Liver (tissue), 9 donors: Measurements from ENCODE around the gene CRADD. TPM values are rescaled to one million over a fixed set of nuclear protein-coding genes. Genes with fewer than 3 reads are reported as not detected.

ENCODE experiments used
- DNase-seq: peaks from one replicate; pipeline ENCODE4 v3.0.0-alpha.2; 2017; ENCODE audit warnings: low spot score
- H3K27ac ChIP-seq, 2 donors: one replicate each; pipeline ENCODE4 v1.7.0; 2013; ENCODE audit warnings: inconsistent platforms in 2 of 2, low read length in 2 of 2, control low read depth in 1 of 2, low read depth in 1 of 2, mild to moderate bottlenecking in 1 of 2
- H3K27me3 ChIP-seq, 4 donors: one replicate each; pipeline versions ENCODE4 v1.6.1 to v1.7.0; 2013; ENCODE audit warnings: low read length in 3 of 4, inconsistent platforms in 1 of 4, mild to moderate bottlenecking in 1 of 4, moderate library complexity in 1 of 4; ENCODE audit not compliant: control insufficient read depth in 4 of 4, insufficient read depth in 4 of 4
- H3K36me3 ChIP-seq, 4 donors: one replicate each; pipeline versions ENCODE4 v1.6.1 to v1.7.0; 2013; ENCODE audit warnings: low read length in 3 of 4, mild to moderate bottlenecking in 3 of 4, low read depth in 1 of 4, moderate library complexity in 1 of 4; ENCODE audit not compliant: control insufficient read depth in 4 of 4, insufficient read depth in 3 of 4
- H3K4me1 ChIP-seq, 4 donors: one replicate each; pipeline versions ENCODE4 v1.6.1 to v1.7.0; 2013; ENCODE audit warnings: low read length in 3 of 4, mild to moderate bottlenecking in 3 of 4, moderate library complexity in 1 of 4; ENCODE audit not compliant: control insufficient read depth in 4 of 4, insufficient read depth in 4 of 4
- H3K4me3 ChIP-seq, 3 donors: one replicate each; pipeline versions ENCODE4 v1.6.1 to v1.7.0; 2013; ENCODE audit warnings: low read length in 3 of 3, control low read depth in 1 of 3, low read depth in 1 of 3, mild to moderate bottlenecking in 1 of 3
- H3K9ac ChIP-seq, 2 donors: one replicate each; pipeline ENCODE4 v1.7.0; 2013; ENCODE audit warnings: low read length in 2 of 2, mild to moderate bottlenecking in 2 of 2, moderate library complexity in 2 of 2, control low read depth in 1 of 2, low read depth in 1 of 2
- H3K9me3 ChIP-seq, 4 donors: one replicate each; pipeline versions ENCODE4 v1.6.1 to v1.7.0; 2013; ENCODE audit warnings: low read length in 3 of 4; ENCODE audit not compliant: control insufficient read depth in 4 of 4
- EGR1 ChIP-seq, 2 donors: IDR thresholded peaks; 2 replicates each; pipeline ENCODE4 v1.6.1; 2016 to 2018; ENCODE audit warnings: antibody characterized with exemption in 2 of 2, low read depth in 2 of 2
- FOXA2 ChIP-seq: IDR thresholded peaks from 2 replicates; pipeline ENCODE4 v1.6.1; 2016; ENCODE audit warnings: antibody characterized with exemption
- JUND ChIP-seq, 2 donors: IDR thresholded peaks; 2 replicates each; pipeline ENCODE4 v1.6.1; 2016; ENCODE audit warnings: antibody characterized with exemption in 2 of 2
- NR2F2 ChIP-seq: IDR thresholded peaks from 2 replicates; pipeline ENCODE4 v1.6.1; 2016; ENCODE audit warnings: antibody characterized with exemption
- RAD21 ChIP-seq, 2 donors: IDR thresholded peaks; 2 replicates each; pipeline ENCODE4 v1.6.1; 2016; ENCODE audit warnings: antibody characterized with exemption in 2 of 2, mild to moderate bottlenecking in 2 of 2
- RXRA ChIP-seq, 2 donors: IDR thresholded peaks; 2 replicates each; pipeline ENCODE4 v1.6.1; 2017 to 2018; ENCODE audit warnings: antibody characterized with exemption in 2 of 2, mild to moderate bottlenecking in 1 of 2
- TAF1 ChIP-seq: conservative IDR thresholded peaks from 2 replicates; pipeline ENCODE4 v1.6.1; 2016; ENCODE audit warnings: antibody characterized with exemption, mild to moderate bottlenecking
- YY1 ChIP-seq: IDR thresholded peaks from 2 replicates; pipeline ENCODE4 v1.6.1; 2016; ENCODE audit warnings: antibody characterized with exemption, mild to moderate bottlenecking
- WGBS: extraction: QIAGEN DNeasy Blood & Tissue Kit; methylation state at CpG from one replicate; pipeline ENCODE4 v1.1.7; 2013; 5-methylcytosine and 5-hydroxymethylcytosine counted together
- polyA plus RNA-seq, 2 donors: library from polyadenylated mRNA; stranded (reverse) in 1 of 2; unstranded in 1 of 2; fragments of 200-250 nt in 1 of 2; fragments of >200 nt in 1 of 2; fragmentation: Nextera tagmentation in 1 of 2; extraction: Ambion mirVana in 1 of 2; gene quantifications; one replicate each; pipeline versions ENCODE4 v1.2.1 to v1.2.3, GENCODE V29; 2013 to 2015
- total RNA-seq, 2 donors: library from RNA; depleted of rRNA; stranded (reverse); fragments of >200 nt; gene quantifications; one replicate each; pipeline ENCODE4 v1.2.3, GENCODE V29; 2014
- TF ChIP-seq, protein P1 (sequence below): IDR thresholded peaks from 2 replicates; pipeline ENCODE4 v1.6.1; 2016; ENCODE audit warnings: antibody characterized with exemption
- TF ChIP-seq, protein P2 (sequence below): IDR thresholded peaks from 2 replicates; pipeline ENCODE4 v1.6.1; 2016; ENCODE audit warnings: antibody characterized with exemption, mild to moderate bottlenecking
- TF ChIP-seq, protein P3 (sequence below): IDR thresholded peaks from 2 replicates; pipeline ENCODE4 v1.6.1; 2016; ENCODE audit warnings: antibody characterized with exemption
- donor health status: healthy.
- donor health status: healthy.
- donor health status: healthy.
- donor health status: healthy.
- donor health status: healthy.

CRADD gene
- total and polyA plus RNA-seq, 4 donors, result 19.4 to 48.9 (median 29.6) TPM

DNA sequence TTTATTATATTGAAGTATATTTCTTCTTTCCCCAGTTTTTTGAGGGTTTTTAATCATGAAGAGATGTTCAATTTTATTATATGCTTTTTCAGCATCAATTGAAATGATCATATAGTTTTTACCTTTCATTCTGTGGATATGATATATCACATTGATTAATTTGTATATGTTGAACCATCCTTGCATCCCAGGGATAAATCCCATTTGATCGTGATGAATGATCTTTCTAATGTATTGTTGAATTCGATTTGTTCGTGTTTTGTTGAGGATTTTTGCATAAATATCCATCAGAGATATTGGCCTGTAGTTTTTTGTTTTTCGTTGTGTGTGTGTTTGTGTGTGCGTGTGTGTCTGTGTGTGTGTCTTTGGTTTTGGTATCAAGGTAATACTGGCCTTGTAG, 196.4 kb downstream of the CRADD start:
- Histone ChIP-seq H3K27ac (no peak overlapping the region), H3K4me1 (no peaks in the 10 kb centered on the region), H3K4me3 (no peak overlapping the region), H3K27me3 (no peaks in the 10 kb centered on the region), H3K36me3 (peaks cover 0 to 2% (median 0%) of the 10 kb centered on the region in 4 donors), H3K9ac (no peak overlapping the region), H3K9me3 (peaks cover 0 to 11% (median 5%) of the 10 kb centered on the region in 4 donors)
- DNase-seq, result no peak
- 96% methylated on average over 5 of the region's 5 CpGs for WGBS
- no peak for TF ChIP-seq RXRA (IDR thresholded peaks at IDR 0.05)
- no peak for TF ChIP-seq EGR1 (IDR thresholded peaks at IDR 0.05; ENCODE audit: low read depth in 2 of 2)
- TF ChIP-seq JUND (IDR thresholded peaks at IDR 0.05), result no peak
- TF ChIP-seq, protein P1, sequence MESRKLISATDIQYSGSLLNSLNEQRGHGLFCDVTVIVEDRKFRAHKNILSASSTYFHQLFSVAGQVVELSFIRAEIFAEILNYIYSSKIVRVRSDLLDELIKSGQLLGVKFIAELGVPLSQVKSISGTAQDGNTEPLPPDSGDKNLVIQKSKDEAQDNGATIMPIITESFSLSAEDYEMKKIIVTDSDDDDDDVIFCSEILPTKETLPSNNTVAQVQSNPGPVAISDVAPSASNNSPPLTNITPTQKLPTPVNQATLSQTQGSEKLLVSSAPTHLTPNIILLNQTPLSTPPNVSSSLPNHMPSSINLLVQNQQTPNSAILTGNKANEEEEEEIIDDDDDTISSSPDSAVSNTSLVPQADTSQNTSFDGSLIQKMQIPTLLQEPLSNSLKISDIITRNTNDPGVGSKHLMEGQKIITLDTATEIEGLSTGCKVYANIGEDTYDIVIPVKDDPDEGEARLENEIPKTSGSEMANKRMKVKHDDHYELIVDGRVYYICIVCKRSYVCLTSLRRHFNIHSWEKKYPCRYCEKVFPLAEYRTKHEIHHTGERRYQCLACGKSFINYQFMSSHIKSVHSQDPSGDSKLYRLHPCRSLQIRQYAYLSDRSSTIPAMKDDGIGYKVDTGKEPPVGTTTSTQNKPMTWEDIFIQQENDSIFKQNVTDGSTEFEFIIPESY, result no peak
- TF ChIP-seq, protein P2, sequence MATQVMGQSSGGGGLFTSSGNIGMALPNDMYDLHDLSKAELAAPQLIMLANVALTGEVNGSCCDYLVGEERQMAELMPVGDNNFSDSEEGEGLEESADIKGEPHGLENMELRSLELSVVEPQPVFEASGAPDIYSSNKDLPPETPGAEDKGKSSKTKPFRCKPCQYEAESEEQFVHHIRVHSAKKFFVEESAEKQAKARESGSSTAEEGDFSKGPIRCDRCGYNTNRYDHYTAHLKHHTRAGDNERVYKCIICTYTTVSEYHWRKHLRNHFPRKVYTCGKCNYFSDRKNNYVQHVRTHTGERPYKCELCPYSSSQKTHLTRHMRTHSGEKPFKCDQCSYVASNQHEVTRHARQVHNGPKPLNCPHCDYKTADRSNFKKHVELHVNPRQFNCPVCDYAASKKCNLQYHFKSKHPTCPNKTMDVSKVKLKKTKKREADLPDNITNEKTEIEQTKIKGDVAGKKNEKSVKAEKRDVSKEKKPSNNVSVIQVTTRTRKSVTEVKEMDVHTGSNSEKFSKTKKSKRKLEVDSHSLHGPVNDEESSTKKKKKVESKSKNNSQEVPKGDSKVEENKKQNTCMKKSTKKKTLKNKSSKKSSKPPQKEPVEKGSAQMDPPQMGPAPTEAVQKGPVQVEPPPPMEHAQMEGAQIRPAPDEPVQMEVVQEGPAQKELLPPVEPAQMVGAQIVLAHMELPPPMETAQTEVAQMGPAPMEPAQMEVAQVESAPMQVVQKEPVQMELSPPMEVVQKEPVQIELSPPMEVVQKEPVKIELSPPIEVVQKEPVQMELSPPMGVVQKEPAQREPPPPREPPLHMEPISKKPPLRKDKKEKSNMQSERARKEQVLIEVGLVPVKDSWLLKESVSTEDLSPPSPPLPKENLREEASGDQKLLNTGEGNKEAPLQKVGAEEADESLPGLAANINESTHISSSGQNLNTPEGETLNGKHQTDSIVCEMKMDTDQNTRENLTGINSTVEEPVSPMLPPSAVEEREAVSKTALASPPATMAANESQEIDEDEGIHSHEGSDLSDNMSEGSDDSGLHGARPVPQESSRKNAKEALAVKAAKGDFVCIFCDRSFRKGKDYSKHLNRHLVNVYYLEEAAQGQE, result no peak
- TF ChIP-seq NR2F2, result no peak
- TF ChIP-seq, protein P3, sequence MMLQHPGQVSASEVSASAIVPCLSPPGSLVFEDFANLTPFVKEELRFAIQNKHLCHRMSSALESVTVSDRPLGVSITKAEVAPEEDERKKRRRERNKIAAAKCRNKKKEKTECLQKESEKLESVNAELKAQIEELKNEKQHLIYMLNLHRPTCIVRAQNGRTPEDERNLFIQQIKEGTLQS, result no peak

DNA sequence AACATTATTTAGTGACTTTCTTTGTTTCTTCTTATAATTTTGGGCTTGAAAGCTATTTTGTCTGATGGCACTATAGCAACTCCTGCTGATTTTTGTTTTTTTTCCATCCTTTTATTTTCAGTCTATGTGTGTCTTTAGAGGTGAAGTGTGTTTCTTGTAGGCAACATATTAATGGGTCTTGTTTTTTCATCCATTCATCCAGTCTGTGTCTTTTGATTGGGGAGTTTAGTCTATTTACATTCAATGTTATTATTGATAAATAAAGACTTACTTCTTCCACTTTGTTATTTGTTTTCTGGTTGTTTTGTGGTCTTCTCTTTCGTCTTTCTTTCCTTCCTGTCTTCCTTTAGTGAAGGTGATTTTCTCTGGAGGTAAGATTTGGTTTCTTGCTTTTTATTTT, 198.0 kb downstream of the CRADD start:
- Histone ChIP-seq H3K27me3 (no peaks in the 10 kb centered on the region), H3K4me1 (no peaks in the 10 kb centered on the region), H3K27ac (no peak overlapping the region), H3K9me3 (peaks cover 0 to 8% (median 3%) of the 10 kb centered on the region in 4 donors), H3K4me3 (no peak overlapping the region), H3K9ac (no peak overlapping the region), H3K36me3 (no peaks in the 10 kb centered on the region)
- WGBS, result 89% methylated on average over 1 of the region's 1 CpG
- TF ChIP-seq RAD21 (IDR thresholded peaks at IDR 0.05), result no peak
- no peak for TF ChIP-seq FOXA2
- TF ChIP-seq TAF1, result no peak
- no peak for TF ChIP-seq NR2F2
- TF ChIP-seq, protein P3, result no peak
- TF ChIP-seq, protein P2, result no peak
- no peak for TF ChIP-seq EGR1 (IDR thresholded peaks at IDR 0.05; ENCODE audit: low read depth in 2 of 2)
- no peak for TF ChIP-seq YY1
- no peak for DNase-seq
